CD4-positive, alpha-beta T cell (primary cell): Measurements from ENCODE around the gene SMARCC2. TPM values are rescaled to one million over a fixed set of nuclear protein-coding genes. Genes with fewer than 3 reads are reported as not detected.

Experiments
- ATAC-seq: fragments of 200-7000 bp; cut with Tn5 transposase; one replicate; pipeline ENCODE4 v1.10.0; 2022; ENCODE audit warnings: mild to moderate bottlenecking; ENCODE audit not compliant: poor library complexity
- CTCF ChIA-PET: fragments of 350-600 bp; sonication (Branson Sonifier 250); formaldehyde crosslinking; loops from one replicate; lab custom pipeline; 2021; ENCODE audit warnings: antibody characterized with exemption, inconsistent platforms; lab: Charles Lee
- POLR2A ChIA-PET: fragments of 350-600 bp; sonication (Branson Sonifier 250); formaldehyde crosslinking; loops from one replicate; lab custom pipeline; 2021; ENCODE audit warnings: antibody characterized with exemption, inconsistent platforms; lab: Charles Lee
- DNase-seq, 14 experiments: peaks; one replicate each; pipeline ENCODE4 v3.0.0-alpha.2; 2013 to 2020; ENCODE audit warnings: mixed read lengths in 2 of 14
- H3K27ac ChIP-seq, 2 donors: one replicate each; pipeline versions ENCODE4 v1.5.1 to v1.7.0; 2013; ENCODE audit warnings: low read length in 2 of 2, low read depth in 1 of 2, mild to moderate bottlenecking in 1 of 2
- H3K27me3 ChIP-seq, 2 experiments: 1 replicate in 1 of 2; 2 replicates in 1 of 2; pipeline versions ENCODE4 v1.6.1 to v1.7.0; 2013; ENCODE audit warnings: low read length in 2 of 2, control low read depth in 1 of 2, mild to moderate bottlenecking in 1 of 2, moderate library complexity in 1 of 2; ENCODE audit not compliant: insufficient read depth in 2 of 2, control insufficient read depth in 1 of 2
- H3K36me3 ChIP-seq: one replicate; pipeline ENCODE4 v1.6.1; 2013; ENCODE audit warnings: low read length, control low read depth; ENCODE audit not compliant: insufficient read depth
- H3K4me1 ChIP-seq: one replicate; pipeline ENCODE4 v1.6.1; 2013; ENCODE audit warnings: low read length, control low read depth; ENCODE audit not compliant: insufficient read depth
- H3K4me3 ChIP-seq: one replicate; pipeline ENCODE4 v1.5.1; 2013; ENCODE audit warnings: mild to moderate bottlenecking, low read length, moderate library complexity
- H3K9me3 ChIP-seq, 2 experiments: 1 replicate in 1 of 2; 2 replicates in 1 of 2; pipeline versions ENCODE4 v1.6.1 to v1.7.0; 2013; ENCODE audit warnings: low read length in 2 of 2, mild to moderate bottlenecking in 2 of 2, control low read depth in 1 of 2, moderate library complexity in 1 of 2; ENCODE audit not compliant: control insufficient read depth in 1 of 2, insufficient read depth in 1 of 2
- H3K27ac Mint-ChIP-seq: one replicate; pipeline ENCODE4 v1.8.0; 2020; ENCODE audit warnings: mixed read lengths
- H3K27me3 Mint-ChIP-seq: one replicate; pipeline ENCODE4 v1.8.0; 2021; ENCODE audit warnings: mixed read lengths
- H3K36me3 Mint-ChIP-seq: one replicate; pipeline ENCODE4 v1.8.0; 2021; ENCODE audit warnings: low read depth, mixed read lengths
- H3K4me1 Mint-ChIP-seq: one replicate; pipeline ENCODE4 v1.8.0; 2021; ENCODE audit warnings: low read depth, mixed read lengths
- H3K4me3 Mint-ChIP-seq: one replicate; pipeline ENCODE4 v1.8.0; 2020; ENCODE audit warnings: mild to moderate bottlenecking, mixed read lengths
- H3K9me3 Mint-ChIP-seq: one replicate; pipeline ENCODE4 v1.8.0; 2020; ENCODE audit warnings: mixed read lengths
- CTCF ChIP-seq: fragments of 200-600 bp; IDR thresholded peaks from one replicate; pipeline ENCODE4 v1.8.0; 2022; ENCODE audit warnings: antibody characterized with exemption, mild to moderate bottlenecking
- intact Hi-C, 2 experiments: fragments of 100-400 bp; cut with DNase I in 1 of 2; cut with micrococcal nuclease in 1 of 2; formaldehyde crosslinking; loops; one replicate each; pipeline versions ENCODE4 v1.15.1 to v1.9.0; 2023 to 2025; cut with DNase I, micrococcal nuclease
- total RNA-seq, 174 experiments: library from RNA in 2 of 174; stranded (reverse) in 2 of 174; gene quantifications; one replicate each; pipeline ENCODE4 v1.2.3 and lab custom pipeline; 2021 to 2026

The SMARCC2 gene
- total RNA-seq, 2 experiments from 2014 or later, result 104 to 109 TPM

GRCh38 chr12:56153678-56154065 is 35.6 kb downstream of the SMARCC2 start:
- H3K4me1 Mint-ChIP-seq, result peaks cover 37% of the 10 kb centered on the region
- ATAC-seq (no peak), DNase-seq (no peak)
- H3K27ac Mint-ChIP-seq, result peak overlapping the region; percentile 94
- CTCF ChIA-PET, result no interaction called here
- Histone ChIP-seq H3K4me1 (peaks cover 36% of the 10 kb centered on the region), H3K36me3 (peaks cover 4% of the 10 kb centered on the region), H3K27ac (no peak overlapping the region), H3K9me3 (no peaks in the 10 kb centered on the region), H3K4me3 (no peak overlapping the region), H3K27me3 (no peaks in the 10 kb centered on the region)
- TF ChIP-seq CTCF, result no peak
- POLR2A ChIA-PET, result interaction anchor here (1.1 kb wide), 1 partner anchor 25 kb away, joined by 6 read pairs; the partner anchor contains the start of gene ESYT1
- no peaks in the 10 kb centered on the region for H3K9me3 Mint-ChIP-seq
- intact Hi-C loops, result loop anchor here (2.0 to 5.0 kb wide), 4 partner anchors 17 to 36 kb away; partner anchors contain the start of genes SMARCC2 (in 2 of the 2), RPL41 (in 1 of the 2) and ZC3H10 (in 1 of the 2)
- peaks cover 15% of the 10 kb centered on the region for H3K36me3 Mint-ChIP-seq
- peak overlapping the region; percentile 51 for H3K4me3 Mint-ChIP-seq
- no peaks in the 10 kb centered on the region for H3K27me3 Mint-ChIP-seq

- no peaks in the 10 kb centered on the region for H3K9me3 Mint-ChIP-seq
- peaks cover 33% of the 10 kb centered on the region for H3K4me1 Mint-ChIP-seq
- peaks cover 35% of the 10 kb centered on the region for H3K4me1 ChIP-seq
- no peak for ATAC-seq
- no peaks in the 10 kb centered on the region for H3K27me3 ChIP-seq
- peak overlapping the region; percentile 76 for H3K4me3 ChIP-seq
- peaks cover 10% of the 10 kb centered on the region for H3K36me3 Mint-ChIP-seq
- no peaks in the 10 kb centered on the region for H3K27me3 Mint-ChIP-seq
- DNase-seq, result no peak
- H3K36me3 ChIP-seq, result peaks cover 4% of the 10 kb centered on the region
- peak overlapping the region; percentile 94 for H3K27ac Mint-ChIP-seq
- ChIA-PET POLR2A (interaction anchor here (1.7 kb wide), 1 partner anchor 24 kb away, joined by 50 read pairs; the partner anchor contains the start of gene ESYT1), CTCF (no interaction called here)
- intact Hi-C loops, result loop anchor here (2.0 to 5.0 kb wide), 4 partner anchors 16 to 36 kb away; partner anchors contain the start of genes SMARCC2 (in 2 of the 2), RPL41 (in 1 of the 2) and ZC3H10 (in 1 of the 2)
- no peak for TF ChIP-seq CTCF
- no peaks in the 10 kb centered on the region for H3K9me3 ChIP-seq
- H3K27ac ChIP-seq, result peak overlapping the region in 1 of 2 donors; percentile 87
- peak overlapping the region; percentile 94 for H3K4me3 Mint-ChIP-seq
Observed at GRCh38 chr12:56152756-56153677, 36.3 kb downstream of the SMARCC2 start.

- no peak for TF ChIP-seq CTCF
- Histone ChIP-seq H3K36me3 (peaks cover 4% of the 10 kb centered on the region), H3K4me1 (peaks cover 29% of the 10 kb centered on the region), H3K27me3 (no peaks in the 10 kb centered on the region), H3K9me3 (no peaks in the 10 kb centered on the region), H3K27ac (peak within 1 kb of the TSS; percentile 75 to 87), H3K4me3 (peak within 1 kb of the TSS; percentile 76)
- Mint-ChIP-seq H3K36me3 (peaks cover 9% of the 10 kb centered on the region), H3K27me3 (no peaks in the 10 kb centered on the region), H3K9me3 (no peaks in the 10 kb centered on the region), H3K4me3 (peak within 1 kb of the TSS; percentile 94), H3K27ac (peak within 1 kb of the TSS; percentile 94), H3K4me1 (peaks cover 27% of the 10 kb centered on the region)
- ATAC-seq (peak; percentile 88), DNase-seq (peak; percentile 85 to 96 (median 91))
- ChIA-PET CTCF (interaction anchor here (0.7 to 2.0 kb wide), 9 partner anchors 9 to 164 kb away, joined by 3 to 36 read pairs (median 4); partner anchors contain the start of genes ESYT1, PA2G4, SMARCC2 and ZC3H10), POLR2A (interaction anchor here (0.7 to 4.9 kb wide), 16 partner anchors 9 to 413 kb away, joined by 3 to 50 read pairs (median 4); partner anchors contain the start of genes DNAJC14, ESYT1, PA2G4 and RNF41)
- intact Hi-C loops, result loop anchor here (2.0 to 5.0 kb wide), 4 partner anchors 15 to 37 kb away; partner anchors contain the start of genes SMARCC2 (in 2 of the 2), RPL41 (in 1 of the 2) and ZC3H10 (in 1 of the 2)
Observed at GRCh38 chr12:56152132-56152755, 37.0 kb downstream of the SMARCC2 start, which contains the start of gene MYL6B. MYL6B (plus strand) TSS chr12:56152587; CDS start chr12:56153919, 1,332 bp downstream.
